ENCODE measurements around the gene SCYGR1.
A peak's percentile ranks its signal among the peaks of the same experiment; 100 is the strongest.

SCYGR1 gene

GRCh38 chr2:227348324-227348723 is 39.4 kb downstream of the SCYGR1 start:
- H3K9me3 Mint-ChIP-seq = no peaks in the 10 kb centered on the region
- no peaks in the 10 kb centered on the region for H3K4me1 Mint-ChIP-seq
- TF ChIP-seq CTCF (IDR thresholded peaks at IDR 0.05; ENCODE audit: unreplicated experiment in 3 of 3) = no peak
- no peak overlapping the region for H3K4me3 Mint-ChIP-seq
- H3K27me3 Mint-ChIP-seq (ENCODE audit: low read depth) = no peaks in the 10 kb centered on the region
- H3K27ac Mint-ChIP-seq = no peak overlapping the region
- H3K36me3 Mint-ChIP-seq (ENCODE audit: low read depth) = peaks cover 32% of the 10 kb centered on the region

GRCh38 chr2:227347117-227347516 is 40.6 kb downstream of the SCYGR1 start:
- no peaks in the 10 kb centered on the region for H3K27me3 Mint-ChIP-seq (ENCODE audit: low read depth)
- H3K9me3 Mint-ChIP-seq = no peaks in the 10 kb centered on the region
- no peak overlapping the region for H3K4me3 Mint-ChIP-seq
- H3K4me1 Mint-ChIP-seq = no peaks in the 10 kb centered on the region
- no peak for TF ChIP-seq CTCF (IDR thresholded peaks at IDR 0.05; ENCODE audit: unreplicated experiment in 3 of 3)
- peak overlapping the region in 1 of 3 experiments; percentile 5 for H3K27ac Mint-ChIP-seq
- peaks cover 36% of the 10 kb centered on the region for H3K36me3 Mint-ChIP-seq (ENCODE audit: low read depth)

- Mint-ChIP-seq H3K4me1 (peaks cover 3% of the 10 kb centered on the region), H3K9me3 (no peaks in the 10 kb centered on the region), H3K27me3 (ENCODE audit: low read depth) (no peaks in the 10 kb centered on the region), H3K27ac (no peak overlapping the region), H3K4me3 (no peak overlapping the region), H3K36me3 (ENCODE audit: low read depth) (peaks cover 39% of the 10 kb centered on the region)
- no peak for TF ChIP-seq CTCF (IDR thresholded peaks at IDR 0.05; ENCODE audit: unreplicated experiment in 3 of 3)
These were observed 43.5 kb downstream of the SCYGR1 start for GRCh38 chr2:227344231-227344630.

- Mint-ChIP-seq H3K9me3 (no peaks in the 10 kb centered on the region), H3K27me3 (ENCODE audit: low read depth) (no peaks in the 10 kb centered on the region), H3K4me3 (no peak overlapping the region), H3K36me3 (ENCODE audit: low read depth) (peaks cover 40% of the 10 kb centered on the region), H3K4me1 (peaks cover 3% of the 10 kb centered on the region), H3K27ac (no peak overlapping the region)
- no peak for TF ChIP-seq CTCF (IDR thresholded peaks at IDR 0.05; ENCODE audit: unreplicated experiment in 3 of 3)
These were observed 46.2 kb downstream of the SCYGR1 start for GRCh38 chr2:227341553-227341952.

- Mint-ChIP-seq H3K9me3 (no peaks in the 10 kb centered on the region), H3K27ac (peak overlapping the region in 2 of 3 experiments; percentile 68 to 95), H3K4me3 (no peak overlapping the region), H3K27me3 (ENCODE audit: low read depth) (no peaks in the 10 kb centered on the region), H3K4me1 (peaks cover 3% of the 10 kb centered on the region), H3K36me3 (ENCODE audit: low read depth) (peaks cover 49% of the 10 kb centered on the region)
- TF ChIP-seq CTCF (IDR thresholded peaks at IDR 0.05; ENCODE audit: unreplicated experiment in 3 of 3) = no peak
These were observed 47.6 kb downstream of the SCYGR1 start for GRCh38 chr2:227340106-227340505.

GRCh38 chr2:227339098-227339599 is 48.6 kb downstream of the SCYGR1 start:
- no peaks in the 10 kb centered on the region for H3K9me3 Mint-ChIP-seq
- TF ChIP-seq CTCF (IDR thresholded peaks at IDR 0.05; ENCODE audit: unreplicated experiment in 3 of 3) = no peak
- H3K4me1 Mint-ChIP-seq = peaks cover 3% of the 10 kb centered on the region
- H3K4me3 Mint-ChIP-seq = no peak overlapping the region
- H3K36me3 Mint-ChIP-seq (ENCODE audit: low read depth) = peaks cover 59% of the 10 kb centered on the region
- no peaks in the 10 kb centered on the region for H3K27me3 Mint-ChIP-seq (ENCODE audit: low read depth)
- H3K27ac Mint-ChIP-seq = peak overlapping the region; percentile 68 to 95 (median 74)
